Activated T-cell treated with anti-CD3 and anti-CD28 coated beads, Interleukin-2, amount 50 U/mL, for 1 hour (primary cell): ENCODE data around the gene NUP37.
"Not testable (repeated sequence)": the region's sequence is repeated elsewhere in the genome, so short reads cannot be mapped to it uniquely, and the experiment has no call there.

Experiments
- DNase-seq: peaks from one replicate; pipeline ENCODE4 v3.0.0-alpha.2; 2020

NUP37 gene, protein sequence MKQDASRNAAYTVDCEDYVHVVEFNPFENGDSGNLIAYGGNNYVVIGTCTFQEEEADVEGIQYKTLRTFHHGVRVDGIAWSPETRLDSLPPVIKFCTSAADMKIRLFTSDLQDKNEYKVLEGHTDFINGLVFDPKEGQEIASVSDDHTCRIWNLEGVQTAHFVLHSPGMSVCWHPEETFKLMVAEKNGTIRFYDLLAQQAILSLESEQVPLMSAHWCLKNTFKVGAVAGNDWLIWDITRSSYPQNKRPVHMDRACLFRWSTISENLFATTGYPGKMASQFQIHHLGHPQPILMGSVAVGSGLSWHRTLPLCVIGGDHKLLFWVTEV

DNA sequence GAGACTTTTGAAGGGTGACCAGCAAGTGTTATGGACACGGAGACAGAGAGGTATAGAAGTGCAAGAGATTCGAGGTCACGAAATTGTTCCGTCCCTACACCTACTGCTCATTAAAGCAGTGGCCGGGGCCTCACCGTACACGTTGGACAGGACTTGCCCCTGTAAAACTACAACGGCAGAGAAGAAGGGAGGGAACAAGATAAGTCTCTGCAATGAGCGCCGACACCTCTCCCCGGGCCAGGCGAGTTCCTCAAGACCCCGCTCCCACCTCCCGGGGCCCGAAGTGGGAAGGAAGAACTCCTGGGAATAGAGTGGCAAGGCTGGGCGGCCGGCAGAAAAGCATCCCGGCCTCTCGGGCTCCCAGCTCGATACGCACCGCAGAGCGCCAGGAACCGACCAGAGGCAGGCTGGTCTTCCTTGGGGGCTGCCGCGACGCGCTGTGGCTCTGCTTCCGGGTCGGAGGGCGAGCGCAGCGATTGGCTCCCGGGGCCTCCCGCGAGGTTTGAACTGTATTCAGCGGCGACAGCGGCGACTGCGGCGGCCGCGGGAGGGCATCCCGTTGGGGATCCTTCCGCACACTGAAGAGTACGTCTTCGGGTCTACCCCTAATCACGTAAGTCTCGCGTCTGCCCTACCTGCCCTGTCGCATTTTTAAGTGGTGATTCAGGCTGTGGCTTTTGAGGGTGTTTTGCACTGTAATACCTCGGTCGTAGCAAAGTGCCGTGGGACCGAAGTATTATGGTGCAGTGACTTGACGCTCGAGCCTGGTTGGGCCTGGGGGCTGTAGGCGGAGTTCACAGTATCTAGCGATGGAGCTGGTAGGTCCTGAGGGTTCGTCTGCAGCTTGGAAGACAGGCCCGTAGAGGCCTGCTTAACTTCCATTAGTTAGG lies at the start of gene NUP37, which contains the start of gene PARPBP:
NUP37 (minus strand) TSS at position 441 of the 890 bp plus-strand sequence. CDS start 1,596 bp downstream, outside the sequence.
PARPBP (plus strand) TSS at position 510 of the 890 bp plus-strand sequence. CDS start 3,706 bp downstream, outside the sequence.
- peak; percentile 92 for DNase-seq

DNA sequence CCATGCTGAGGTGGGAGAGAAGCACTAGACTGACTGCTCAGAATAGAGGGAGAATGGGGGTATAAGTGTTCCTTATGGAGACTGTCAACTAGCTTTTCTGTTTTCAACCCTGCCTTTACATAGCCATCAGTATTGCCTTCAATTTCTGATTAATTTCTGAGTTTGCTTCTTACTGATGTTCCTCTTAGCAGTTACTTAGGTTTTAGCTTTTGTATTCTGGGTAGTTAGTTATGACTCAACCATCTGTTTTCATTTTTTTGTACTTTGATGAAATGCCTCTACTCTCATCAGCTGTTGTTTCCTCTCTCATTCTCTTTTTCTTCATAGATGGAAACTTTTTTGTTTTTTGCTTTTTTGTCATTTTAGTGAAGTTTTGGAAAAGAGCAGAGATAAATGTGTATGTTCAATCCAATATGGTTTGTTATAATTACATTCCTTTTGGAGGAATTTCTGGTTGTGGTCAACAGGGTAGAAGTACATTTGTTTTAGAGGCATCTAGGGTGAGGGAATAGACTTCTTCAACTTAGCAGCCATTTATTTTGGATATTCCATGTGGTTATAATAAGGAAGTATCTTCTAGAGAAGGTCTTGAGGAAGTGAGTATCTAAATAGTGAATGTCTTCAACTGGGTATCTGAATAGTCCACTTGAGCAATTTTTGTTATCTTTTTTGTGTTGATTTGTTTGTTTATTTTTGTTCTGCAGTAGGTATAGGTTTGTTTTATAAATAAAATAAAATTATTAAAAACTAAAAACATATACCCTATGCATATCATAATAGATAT lies 48.1 kb upstream of the NUP37 start:
- no peak for DNase-seq

DNA sequence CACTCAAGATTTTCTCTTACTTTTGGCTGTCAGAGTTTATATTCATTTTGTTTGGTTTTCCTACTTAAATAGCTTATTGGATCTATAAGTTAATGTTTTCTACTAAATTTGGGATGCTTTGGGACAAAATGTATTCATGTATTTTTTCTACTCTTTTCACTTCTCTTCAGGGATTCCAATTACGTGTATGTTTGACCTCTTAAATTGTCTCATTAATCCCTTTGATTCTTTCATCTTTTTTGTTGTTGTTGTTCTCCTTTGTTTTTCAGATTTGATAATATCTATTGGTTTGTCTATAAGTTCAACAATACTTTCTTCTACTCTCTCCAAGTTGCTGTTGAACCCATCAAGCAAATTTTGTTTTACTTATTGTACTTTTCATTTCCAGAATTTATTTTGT lies 43.5 kb upstream of the NUP37 start:
- no peak for DNase-seq

DNA sequence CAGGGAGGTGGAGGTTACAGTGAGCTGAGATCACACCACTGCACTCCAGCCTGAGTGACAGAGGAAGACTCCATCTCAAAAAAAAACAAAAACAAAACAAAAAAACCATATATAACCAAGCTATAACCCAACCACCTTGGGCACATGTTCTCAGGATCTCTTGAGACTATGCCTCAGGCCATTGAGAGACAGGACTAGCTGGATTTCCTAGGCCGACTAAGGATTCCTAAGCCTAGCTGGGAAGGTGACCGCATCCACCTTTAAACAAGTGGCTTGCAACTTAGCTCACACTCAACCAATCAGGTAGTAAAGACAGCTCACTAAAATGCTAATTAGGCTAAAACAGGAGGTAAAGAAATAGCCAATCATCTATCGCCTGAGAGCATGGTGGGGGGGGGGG lies 35.3 kb upstream of the NUP37 start:
- not testable (repeated sequence) for DNase-seq

DNA sequence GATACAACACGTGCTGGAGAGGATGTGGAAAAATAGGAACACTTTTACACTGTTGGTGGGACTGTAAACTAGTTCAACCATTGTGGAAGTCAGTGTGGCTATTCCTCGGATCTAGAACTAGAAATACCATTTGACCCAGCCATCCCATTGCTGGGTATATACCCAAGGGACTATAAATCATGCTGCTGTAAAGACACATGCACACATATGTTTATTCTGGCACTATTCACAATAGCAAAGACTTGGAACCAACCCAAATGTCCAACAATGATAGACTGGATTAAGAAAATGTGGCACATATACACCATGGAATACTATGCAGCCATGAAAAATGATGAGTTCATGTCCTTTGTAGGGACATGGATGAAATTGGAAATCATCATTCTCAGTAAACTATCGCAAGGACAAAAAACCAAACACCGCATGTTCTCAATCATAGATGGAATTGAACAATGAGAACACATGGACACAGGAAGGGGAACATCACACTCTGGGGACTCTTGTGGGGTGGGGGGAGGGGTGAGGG lies 27.2 kb upstream of the NUP37 start:
- not testable (repeated sequence) for DNase-seq

DNA sequence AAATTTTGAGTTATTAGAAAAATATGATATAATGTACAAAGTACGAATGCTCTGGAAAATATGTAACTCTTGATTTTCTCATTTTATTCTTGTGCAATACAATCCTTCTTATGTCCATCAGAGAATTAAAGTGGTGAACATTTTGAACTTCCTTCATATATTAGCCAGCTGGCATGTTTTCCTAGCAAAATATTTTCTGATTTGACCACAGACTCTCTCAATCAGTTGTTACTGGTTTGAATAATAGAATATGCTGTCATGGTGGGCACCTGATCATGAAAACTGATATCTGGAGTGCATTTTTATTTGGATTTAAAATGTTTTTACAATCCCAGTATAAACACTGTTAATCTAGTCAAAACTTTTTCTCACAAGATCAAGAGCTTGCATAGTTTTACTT lies 24.3 kb upstream of the NUP37 start:
- DNase-seq, result no peak

DNA sequence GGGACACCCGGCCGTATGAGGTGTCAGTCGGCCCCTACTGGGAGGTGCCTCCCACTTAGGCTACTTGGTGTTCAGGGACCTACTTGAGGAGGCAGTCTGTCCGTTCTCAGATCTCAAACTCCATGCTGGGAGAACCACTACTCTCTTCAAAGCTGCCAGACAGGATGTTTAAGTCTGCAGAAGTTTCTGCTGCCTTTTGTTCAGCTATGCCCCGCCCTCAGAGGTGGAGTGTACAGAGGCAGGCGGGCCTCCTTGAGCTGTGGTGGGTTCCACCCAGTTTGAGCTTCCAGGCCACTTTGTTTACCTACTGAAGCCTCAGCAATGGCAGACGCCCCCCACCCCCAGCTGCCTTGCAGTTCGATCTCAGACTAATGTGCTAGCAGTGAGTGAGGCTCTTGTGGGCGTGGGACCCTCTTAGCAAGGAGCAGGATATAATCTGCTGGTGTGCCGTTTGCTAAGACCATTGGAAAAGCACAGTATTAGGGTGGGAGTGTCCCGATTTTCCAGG lies 23.0 kb upstream of the NUP37 start:
- not testable (repeated sequence) for DNase-seq

DNA sequence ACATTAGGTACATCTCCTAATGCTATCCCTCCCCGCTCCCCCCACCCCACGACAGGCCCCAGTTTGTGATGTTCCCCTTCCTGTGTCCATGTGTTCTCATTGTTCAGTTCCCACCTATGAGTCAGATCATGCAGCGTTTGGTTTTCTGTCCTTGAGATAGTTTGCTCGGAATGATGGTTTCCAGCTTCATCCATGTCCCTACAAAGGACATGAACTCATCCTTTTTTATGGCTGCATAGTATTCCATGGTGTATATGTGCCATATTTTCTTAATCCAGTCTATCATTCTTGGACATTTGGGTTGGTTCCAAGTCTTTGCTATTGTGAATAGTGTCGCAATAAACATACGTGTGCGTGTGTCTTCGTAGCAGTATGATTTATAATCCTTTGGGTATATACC lies 17.7 kb upstream of the NUP37 start:
- DNase-seq, result not testable (repeated sequence)

DNA sequence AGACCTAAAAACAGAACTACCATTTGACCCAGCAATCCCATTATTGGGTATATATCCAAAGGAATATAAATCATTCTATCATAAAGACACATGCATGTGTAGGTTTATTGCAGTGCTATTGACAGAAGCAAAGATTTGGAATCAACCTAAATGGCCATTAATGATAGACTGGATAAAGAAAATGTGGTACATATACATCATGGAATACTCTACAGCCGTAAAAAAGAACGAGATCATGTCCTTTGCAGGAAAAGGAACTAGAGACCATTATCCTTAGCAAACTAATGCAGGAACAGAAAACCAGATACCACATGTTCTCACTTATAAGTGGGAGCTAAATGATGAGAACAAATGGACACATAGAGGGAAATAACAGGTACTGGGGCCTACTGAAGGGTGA lies 11.5 kb upstream of the NUP37 start:
- not testable (repeated sequence) for DNase-seq

DNA sequence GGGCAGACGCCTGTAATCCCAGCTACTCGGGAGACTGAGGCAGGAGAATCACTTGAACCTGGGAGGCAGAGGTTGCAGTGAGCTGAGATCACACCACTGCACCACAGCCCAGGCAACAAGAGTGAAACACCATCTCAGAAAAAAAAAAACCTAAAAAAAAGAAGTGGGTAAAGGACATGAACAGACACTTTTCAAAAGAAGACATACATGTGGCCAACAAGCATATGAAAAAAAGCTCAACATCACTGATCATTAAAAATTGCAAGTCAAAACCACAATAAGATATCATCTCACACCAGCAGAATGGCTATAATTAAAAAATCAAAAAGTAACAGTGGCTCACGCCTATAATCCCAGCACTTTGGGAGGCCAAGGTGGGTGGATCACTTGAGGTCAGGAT lies 10.8 kb upstream of the NUP37 start:
- not testable (repeated sequence) for DNase-seq

DNA sequence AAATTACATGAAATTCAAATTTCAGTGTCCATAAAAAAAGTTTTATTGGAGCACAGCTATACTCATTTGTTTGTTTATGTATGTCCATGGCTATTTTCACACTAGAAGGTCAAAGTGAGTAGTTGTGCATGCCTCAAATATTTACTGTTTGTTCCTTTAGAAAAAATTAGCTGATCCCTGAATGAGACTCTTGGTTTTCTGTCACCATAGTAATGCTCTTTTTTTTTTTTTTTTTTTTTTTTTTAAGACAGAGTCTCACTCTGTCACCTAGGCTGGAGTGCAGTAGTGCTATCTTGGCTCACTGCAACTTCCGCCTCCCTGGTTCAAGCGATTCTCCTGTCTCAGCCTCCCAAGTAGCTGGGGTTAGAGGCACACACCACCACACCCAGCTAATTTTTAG lies 1.4 kb upstream of the NUP37 start:
- not testable (repeated sequence) for DNase-seq

DNA sequence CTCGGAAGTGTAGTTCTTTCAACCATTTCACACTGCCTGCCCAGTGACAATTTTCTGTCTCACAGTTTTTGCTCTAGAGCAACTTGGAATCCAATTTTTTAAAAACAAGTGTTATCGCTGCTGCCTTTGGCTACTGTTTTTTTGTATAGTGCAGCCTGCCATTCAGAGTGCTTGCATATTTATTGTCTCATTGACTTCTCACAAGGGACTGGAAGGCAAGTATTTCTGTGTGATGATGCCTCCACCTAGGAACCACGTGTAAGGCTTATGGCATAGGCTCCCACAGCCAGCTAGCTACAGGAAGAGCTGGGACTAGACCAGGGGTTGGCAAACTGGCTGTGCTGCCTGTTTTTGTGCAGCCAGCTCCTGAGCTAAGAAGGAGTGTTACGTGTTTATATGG lies 972 bp upstream of the NUP37 start:
- DNase-seq, result no peak

DNA sequence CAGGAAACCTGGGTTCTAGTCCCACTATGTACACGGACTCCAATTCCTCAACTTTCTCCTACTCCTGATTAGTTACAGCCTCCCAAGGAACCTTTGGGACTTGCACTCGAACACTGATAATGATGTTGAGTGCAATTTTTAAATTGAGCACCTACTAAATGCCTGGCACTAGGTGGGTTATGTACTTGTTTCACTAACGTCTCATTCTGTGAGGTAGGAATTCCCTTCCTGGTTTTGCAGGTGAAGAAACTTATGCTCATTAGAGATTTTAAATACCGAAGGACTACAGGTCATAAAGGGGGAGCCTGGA lies 605 bp upstream of the NUP37 start:
- no peak for DNase-seq

DNA sequence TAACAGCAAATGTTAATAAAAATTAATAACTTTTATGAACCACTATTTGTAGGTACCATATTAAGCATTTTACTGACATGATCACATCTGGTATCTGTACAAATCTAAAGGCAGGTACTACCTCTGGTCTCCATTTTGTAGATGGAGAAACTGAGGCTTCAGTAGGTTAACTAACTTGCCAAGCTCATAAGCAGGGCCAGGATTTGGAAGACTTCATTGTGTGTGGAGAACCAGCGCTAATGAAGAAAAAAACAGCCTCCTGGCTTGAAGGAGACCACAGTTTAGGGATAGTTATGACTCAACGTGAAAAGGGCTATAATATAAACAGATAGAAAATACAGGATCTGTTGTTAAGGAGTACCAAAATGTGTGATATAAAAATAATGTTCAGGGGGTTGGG lies 1.0 kb downstream of the NUP37 start:
- DNase-seq, result no peak

DNA sequence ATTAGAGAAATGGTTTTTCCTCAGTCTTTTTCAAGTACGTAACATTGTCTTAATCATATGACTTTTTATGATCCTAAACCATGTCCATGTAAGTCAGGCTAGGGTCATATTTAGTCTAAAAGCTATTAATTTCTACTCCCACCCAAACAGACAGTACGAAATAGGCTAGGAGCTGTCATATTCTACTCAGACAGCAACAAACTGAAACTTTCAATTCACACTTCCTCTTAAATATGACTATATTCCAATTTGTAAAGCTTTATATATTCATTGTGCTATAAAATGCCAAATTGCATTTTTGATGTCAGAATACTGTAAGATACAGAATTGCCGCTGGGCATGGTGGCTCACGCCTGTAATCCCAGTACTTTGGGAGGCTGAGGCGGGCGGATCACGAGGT lies 3.5 kb downstream of the NUP37 start:
- no peak for DNase-seq

DNA sequence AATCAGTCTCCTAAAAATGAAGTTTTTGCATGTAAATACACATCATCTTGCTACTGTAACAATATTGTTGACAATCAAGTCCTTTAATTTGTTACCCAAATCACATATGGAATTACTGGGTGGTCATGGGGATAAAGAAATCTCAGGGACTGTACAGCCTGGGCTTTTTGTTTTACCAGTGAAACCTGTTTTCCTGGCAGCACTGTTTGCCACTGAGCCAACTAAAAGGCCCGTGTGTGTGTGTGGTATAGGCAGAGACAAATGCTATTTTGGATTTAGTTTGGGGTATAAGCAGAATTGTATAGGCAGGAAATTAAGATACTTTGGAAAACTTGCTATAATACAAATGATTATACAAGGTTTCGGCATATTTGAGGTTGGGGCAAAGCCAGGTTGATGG lies 5.7 kb downstream of the NUP37 start:
- no peak for DNase-seq

DNA sequence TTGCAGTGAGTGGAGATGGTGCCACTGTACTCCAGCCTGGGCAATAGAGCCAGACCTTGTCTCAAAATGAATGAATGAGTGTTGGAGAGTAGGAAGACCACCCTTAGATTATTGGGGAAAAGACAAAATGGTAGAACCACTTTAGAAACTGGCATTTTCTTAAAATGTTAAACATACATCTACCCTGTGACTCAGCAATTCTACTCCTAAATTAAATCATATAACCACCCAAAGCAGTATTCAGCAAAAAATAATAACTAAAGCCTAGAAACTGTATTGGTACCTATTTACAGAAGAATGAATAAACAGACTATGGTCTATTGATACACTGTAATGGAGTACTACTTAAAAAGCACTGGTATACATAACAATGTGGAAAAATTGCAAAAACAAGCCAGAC lies 9.1 kb downstream of the NUP37 start:
- DNase-seq, result no peak

DNA sequence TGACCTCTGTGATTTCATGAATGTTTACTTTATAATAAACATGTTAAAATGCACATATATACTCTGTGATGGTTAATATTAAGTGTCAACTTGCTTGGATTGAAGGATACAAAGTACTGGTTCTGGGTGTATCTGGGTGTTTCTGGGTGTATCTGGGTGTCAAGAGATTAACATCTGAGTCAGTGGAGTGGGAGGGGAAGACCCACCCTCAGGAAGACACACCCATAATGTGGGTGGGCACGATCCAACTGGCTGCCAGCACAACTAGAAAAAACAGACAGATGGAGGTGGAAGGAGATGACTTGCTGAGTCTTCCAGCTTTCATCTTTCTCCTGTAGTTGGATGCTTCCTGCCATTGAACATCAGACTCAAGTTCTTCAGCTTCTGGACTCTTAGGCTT lies 11.9 kb downstream of the NUP37 start:
- no peak for DNase-seq

DNA sequence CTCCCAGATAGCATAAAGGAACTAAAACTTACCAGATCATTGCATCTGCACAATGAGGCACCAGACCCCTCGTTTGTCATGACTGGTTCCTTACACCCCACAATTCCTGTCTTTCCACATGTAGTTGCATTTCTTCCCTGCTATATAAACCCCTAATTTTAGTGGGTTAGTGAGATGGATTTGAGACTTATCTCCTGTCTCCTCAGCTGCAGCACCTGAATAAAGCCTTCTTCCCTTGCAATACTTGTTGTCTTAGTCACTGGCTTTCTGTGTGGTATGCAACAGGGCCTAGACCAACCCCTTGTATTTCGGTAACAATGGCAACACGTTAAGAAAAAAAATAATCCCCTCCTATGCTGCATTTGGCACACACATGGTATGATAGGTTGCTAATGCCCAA lies 13.0 kb downstream of the NUP37 start:
- no peak for DNase-seq

DNA sequence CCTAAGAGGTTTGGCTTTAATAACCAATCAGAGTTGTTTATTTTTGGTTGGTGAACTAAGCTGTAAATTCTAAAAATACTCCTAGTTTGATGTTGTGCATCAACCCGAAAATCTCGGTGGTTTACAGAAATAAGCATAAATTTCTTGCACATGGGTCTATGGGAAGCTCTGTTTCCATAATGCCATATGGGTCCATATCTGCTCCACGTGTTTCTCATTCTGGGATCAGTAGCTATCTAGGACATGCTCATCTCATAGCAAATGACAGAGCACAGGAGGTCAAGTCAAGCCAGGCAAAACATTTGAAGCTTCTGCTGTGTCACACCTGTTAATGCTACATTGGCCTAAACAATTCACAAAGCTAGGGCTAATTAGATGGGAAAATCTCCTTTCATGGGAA lies 23.1 kb downstream of the NUP37 start:
- no peak for DNase-seq

DNA sequence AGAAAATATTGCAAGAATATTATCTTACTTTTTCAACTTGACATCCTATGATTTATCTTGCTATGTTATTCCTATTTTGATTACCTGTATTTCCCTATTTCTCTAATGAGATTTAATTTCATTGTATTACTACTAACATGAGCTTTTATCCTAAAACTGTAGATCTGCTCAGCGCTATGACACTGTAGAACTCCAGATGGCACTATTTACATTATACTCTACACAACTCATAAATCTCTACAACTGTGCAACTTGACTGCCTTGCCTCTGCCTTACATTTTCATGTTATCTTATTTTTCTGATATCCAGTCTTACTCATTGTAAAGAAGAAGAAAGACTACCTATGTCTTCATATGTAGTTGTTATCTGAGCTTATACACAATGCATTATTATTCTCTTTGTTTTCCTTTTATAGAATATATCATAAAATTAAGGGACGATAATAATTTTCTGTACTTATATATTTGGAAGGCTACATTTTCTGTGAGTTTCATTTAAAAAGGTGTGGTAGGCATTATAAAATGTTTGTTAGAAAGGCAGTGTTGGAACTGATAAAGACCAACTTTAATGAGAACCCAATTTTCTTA lies 24.1 kb downstream of the NUP37 start:
- DNase-seq, result no peak

DNA sequence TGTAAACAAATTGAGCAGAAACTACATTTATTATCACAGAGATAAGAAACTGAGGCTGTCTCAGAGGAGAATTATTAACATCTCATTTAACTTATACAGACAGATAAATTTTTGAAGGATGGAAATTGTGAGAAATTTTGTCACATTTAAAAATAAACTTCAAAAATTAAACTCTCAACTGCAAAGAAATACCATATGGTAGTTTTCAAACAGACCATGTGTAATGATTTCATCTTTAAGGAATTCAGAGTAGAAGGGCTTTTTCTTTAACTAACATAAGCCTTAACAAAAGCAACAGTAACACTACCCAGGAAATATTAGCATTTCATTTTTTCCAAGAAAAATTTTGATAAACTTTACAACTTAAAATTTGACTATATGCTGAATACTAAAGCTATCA lies 26.6 kb downstream of the NUP37 start:
- DNase-seq, result no peak
